A549 (cell line): ENCODE data around the gene UBE4A. TPM values are rescaled to one million over a fixed set of nuclear protein-coding genes. Genes with fewer than 3 reads are reported as not detected.

Experiments
- ATAC-seq, 2 experiments: fragments of 200-7000 bp in 1 of 2; fragments of >200 bp in 1 of 2; cut with Nextera tagmentation in 1 of 2; cut with Tn5 transposase in 1 of 2; 3 replicates each; pipeline versions ENCODE4 v1.8.0 to v1.9.1; 2018 to 2020; ENCODE audit warnings: mild to moderate bottlenecking in 1 of 2, moderate library complexity in 1 of 2
- CTCF ChIA-PET: fragments of 300-600 bp; sonication (Branson Sonifier 250); formaldehyde crosslinking; extraction: SDS; loops from one replicate; lab custom pipeline; 2021; ENCODE audit warnings: antibody characterized with exemption, inconsistent platforms; lab: Yijun Ruan, JAX
- POLR2A ChIA-PET: fragments of 350-600 bp; formaldehyde crosslinking; extraction: SDS; loops from one replicate; lab custom pipeline; 2021; ENCODE audit warnings: antibody characterized with exemption, inconsistent platforms; lab: Yijun Ruan, JAX
- DNase-seq, 2 experiments: peaks; one replicate each; pipeline versions ENCODE4 v3.0.0 to v3.0.0-alpha.2; 2011 to 2016; ENCODE audit warnings: low read depth in 1 of 2, low spot score in 1 of 2
- FAIRE-seq: peaks from 2 replicates; lab custom pipeline; 2011; peaks lifted over from hg19 to GRCh38; lab: Jason Lieb, UNC
- H3K27ac ChIP-seq, 2 experiments: fragments of >200 bp; sonication (Bioruptor Twin); formaldehyde crosslinking; 3 replicates each; pipeline ENCODE4 v1.5.1; 2016 to 2017
- H3K4me1 ChIP-seq: fragments of >200 bp; sonication (Bioruptor Twin); formaldehyde crosslinking; 3 replicates; pipeline ENCODE4 v1.6.1; 2016
- H3K4me2 ChIP-seq: fragments of >200 bp; sonication (Bioruptor Twin); formaldehyde crosslinking; 3 replicates; pipeline ENCODE4 v1.6.1; 2016
- H3K4me3 ChIP-seq: fragments of >200 bp; sonication (Bioruptor Twin); formaldehyde crosslinking; 3 replicates; pipeline ENCODE4 v1.5.1; 2016
- H3K9me3 ChIP-seq: fragments of >200 bp; sonication (Bioruptor Twin); formaldehyde crosslinking; 3 replicates; pipeline ENCODE4 v1.6.1; 2016
- CBX8 ChIP-seq: fragments of 200-600 bp; sonication (generic); IDR thresholded peaks from 2 replicates; pipeline ENCODE4 v1.6.1; 2016
- EHF ChIP-seq: fragments of 250-450 bp; sonication (Bioruptor Pico); IDR thresholded peaks from 2 replicates; pipeline ENCODE4 v1.5.0; 2020; ENCODE audit warnings: mild to moderate bottlenecking
- JUNB ChIP-seq: fragments of >200 bp; sonication (Bioruptor Twin); formaldehyde crosslinking; IDR thresholded peaks from 2 replicates; pipeline ENCODE4 v1.6.1; 2016
- MAFK ChIP-seq: fragments of 450-650 bp; IDR thresholded peaks from 2 replicates; pipeline ENCODE4 v1.6.1; 2014; ENCODE audit not compliant: partially characterized antibody
- MYC ChIP-seq: IDR thresholded peaks from 2 replicates; pipeline ENCODE4 v1.6.1; 2012; ENCODE audit warnings: mild to moderate bottlenecking, inconsistent platforms, low read length, improper control_type of control experiment, borderline replicate concordance
- NFE2L2 ChIP-seq: fragments of 150-350 bp; conservative IDR thresholded peaks from 2 replicates; pipeline ENCODE4 v1.6.1; 2014; ENCODE audit warnings: low read length
- NPAS2 ChIP-seq: fragments of 250-450 bp; sonication (Bioruptor Pico); IDR thresholded peaks from 2 replicates; pipeline ENCODE4 v1.8.0; 2022; ENCODE audit warnings: mild to moderate bottlenecking, moderate library complexity, borderline replicate concordance
- RAD21 ChIP-seq, 2 experiments: fragments of >200 bp in 1 of 2; sonication (Bioruptor Twin) in 1 of 2; formaldehyde crosslinking in 1 of 2; IDR thresholded peaks in 1 of 2; conservative IDR thresholded peaks in 1 of 2; 2 replicates in 1 of 2; 3 replicates in 1 of 2; pipeline ENCODE4 v1.6.1; 2012 to 2018; ENCODE audit warnings: inconsistent platforms in 1 of 2
- RARB ChIP-seq: fragments of 250-450 bp; sonication (Bioruptor Pico); IDR thresholded peaks from 2 replicates; pipeline ENCODE4 v1.8.0; 2021; ENCODE audit warnings: mild to moderate bottlenecking, moderate library complexity
- RFX5 ChIP-seq: fragments of 450-650 bp; IDR thresholded peaks from 2 replicates; pipeline ENCODE4 v1.7.1; 2014; ENCODE audit warnings: antibody characterized with exemption, mild to moderate bottlenecking, moderate library complexity
- RNF2 ChIP-seq: fragments of 200-600 bp; sonication (generic); IDR thresholded peaks from 2 replicates; pipeline ENCODE4 v1.6.1; 2016; ENCODE audit warnings: low read depth, mild to moderate bottlenecking, antibody characterized with exemption, moderate library complexity, borderline replicate concordance
- TFCP2L1 ChIP-seq: fragments of 250-450 bp; sonication (Bioruptor Pico); IDR thresholded peaks from 2 replicates; pipeline ENCODE4 v1.5.0; 2021; ENCODE audit warnings: mild to moderate bottlenecking
- ZNF302 ChIP-seq: fragments of 250-450 bp; sonication (Bioruptor Pico); IDR thresholded peaks from 2 replicates; pipeline ENCODE4 v1.9.0; 2021; ENCODE audit warnings: inconsistent platforms, mild to moderate bottlenecking, moderate library complexity
- WGBS: methylation state at CpG from one replicate; pipeline ENCODE4 v1.1.6; 2017; ENCODE audit errors: missing lambda C conversion rate; 5-methylcytosine and 5-hydroxymethylcytosine counted together
- polyA plus RNA-seq, 4 experiments: library from polyadenylated mRNA; depleted of rRNA in 3 of 4; stranded (reverse); fragments of >200 nt; fragmentation: RNase III in 1 of 4; extraction: RNeasy Plus Mini Kit Qiagen cat#74134 plus additional on column Dnase treatment in 1 of 4; gene quantifications; 2 replicates in 3 of 4; 3 replicates in 1 of 4; pipeline ENCODE4 v1.2.3, GENCODE V29; 2011 to 2017
- TF ChIP-seq, protein P1 (sequence below): IDR thresholded peaks from 2 replicates; pipeline ENCODE4 v1.6.1; 2012
- TF ChIP-seq, protein P2 (sequence below): fragments of 250-450 bp; sonication (Bioruptor Pico); IDR thresholded peaks from 2 replicates; pipeline ENCODE4 v1.5.0; 2020; ENCODE audit warnings: low read depth, mild to moderate bottlenecking, moderate library complexity
- TF ChIP-seq, protein P3 (sequence below): fragments of >200 bp; sonication (Bioruptor Twin); formaldehyde crosslinking; IDR thresholded peaks from 3 replicates; pipeline ENCODE4 v1.6.1; 2016
- TF ChIP-seq, protein P4 (sequence below): fragments of >200 bp; sonication (Bioruptor Twin); formaldehyde crosslinking; IDR thresholded peaks from 3 replicates; pipeline ENCODE4 v1.5.1; 2016

The UBE4A gene
- polyA plus RNA-seq, 2 of the 4 experiments (the other 2 are of a cell fraction) = 11.4 to 18.9 TPM

DNA sequence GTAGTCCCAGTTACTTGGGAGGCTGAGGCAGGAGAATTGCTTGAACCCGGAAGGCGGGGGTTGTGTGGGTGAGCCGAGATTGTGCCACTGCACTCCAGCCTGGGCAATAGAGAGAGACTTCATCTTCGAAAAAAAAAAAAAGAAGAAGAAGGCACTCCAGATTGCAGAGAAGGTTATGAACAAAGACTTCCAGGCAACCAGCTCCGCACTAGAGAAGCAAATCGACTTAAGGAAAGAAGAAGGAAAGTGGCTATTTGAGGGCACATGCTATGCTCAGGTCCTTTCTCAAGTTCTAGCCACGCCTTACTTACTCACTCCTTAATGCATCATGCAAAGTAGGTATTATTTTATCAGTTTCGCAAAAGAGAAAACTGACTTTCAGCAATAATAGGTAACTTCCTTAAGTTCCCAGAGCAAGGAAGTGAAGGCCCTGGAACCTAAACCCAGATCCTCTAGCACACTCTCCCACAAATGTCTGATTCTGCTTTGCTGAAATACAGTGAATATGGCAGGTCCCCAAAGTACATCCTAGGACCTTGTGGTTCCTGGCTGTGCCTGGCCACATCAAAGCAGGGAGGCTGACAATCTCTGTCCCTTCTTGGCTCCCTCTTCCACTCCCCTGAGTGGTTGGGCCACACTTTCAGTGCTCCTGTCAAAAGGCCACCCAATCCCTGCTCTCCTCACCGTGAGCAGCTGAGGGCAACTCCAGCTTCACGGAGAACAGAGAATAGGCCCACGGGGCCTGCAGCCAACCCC, 40.6 kb upstream of the UBE4A start:
- Histone ChIP-seq H3K9me3 (no peaks in the 10 kb centered on the region), H3K4me2 (no peak overlapping the region), H3K27ac (no peak overlapping the region), H3K4me1 (peaks cover 6% of the 10 kb centered on the region; the same call in 1 of the 3 replicates), H3K4me3 (no peak overlapping the region)
- TF ChIP-seq, protein P1, sequence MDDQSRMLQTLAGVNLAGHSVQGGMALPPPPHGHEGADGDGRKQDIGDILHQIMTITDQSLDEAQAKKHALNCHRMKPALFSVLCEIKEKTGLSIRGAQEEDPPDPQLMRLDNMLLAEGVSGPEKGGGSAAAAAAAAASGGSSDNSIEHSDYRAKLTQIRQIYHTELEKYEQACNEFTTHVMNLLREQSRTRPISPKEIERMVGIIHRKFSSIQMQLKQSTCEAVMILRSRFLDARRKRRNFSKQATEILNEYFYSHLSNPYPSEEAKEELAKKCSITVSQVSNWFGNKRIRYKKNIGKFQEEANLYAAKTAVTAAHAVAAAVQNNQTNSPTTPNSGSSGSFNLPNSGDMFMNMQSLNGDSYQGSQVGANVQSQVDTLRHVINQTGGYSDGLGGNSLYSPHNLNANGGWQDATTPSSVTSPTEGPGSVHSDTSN = no peak
- no peak for TF ChIP-seq TFCP2L1 (CRISPR knock-in tag)
- no peak for TF ChIP-seq RAD21 (conservative IDR thresholded peaks at IDR 0.05 in 1 of 2, IDR thresholded peaks at IDR 0.05 in 1 of 2)
- TF ChIP-seq, protein P2, sequence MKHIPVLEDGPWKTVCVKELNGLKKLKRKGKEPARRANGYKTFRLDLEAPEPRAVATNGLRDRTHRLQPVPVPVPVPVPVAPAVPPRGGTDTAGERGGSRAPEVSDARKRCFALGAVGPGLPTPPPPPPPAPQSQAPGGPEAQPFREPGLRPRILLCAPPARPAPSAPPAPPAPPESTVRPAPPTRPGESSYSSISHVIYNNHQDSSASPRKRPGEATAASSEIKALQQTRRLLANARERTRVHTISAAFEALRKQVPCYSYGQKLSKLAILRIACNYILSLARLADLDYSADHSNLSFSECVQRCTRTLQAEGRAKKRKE (CRISPR knock-in tag) = no peak
- TF ChIP-seq MAFK = no peak
- no peak for TF ChIP-seq ZNF302 (CRISPR knock-in tag)
- ATAC-seq (no peak), DNase-seq (no peak), FAIRE-seq (no peak)
- CTCF ChIA-PET = interaction anchor here (0.7 to 1.2 kb wide), 2 partner anchors 18 to 28 kb away, joined by 3 read pairs; no protein-coding TSS in a partner anchor
- 75% methylated on average over 11 of the region's 11 CpGs for WGBS
- POLR2A ChIA-PET = no interaction called here

DNA sequence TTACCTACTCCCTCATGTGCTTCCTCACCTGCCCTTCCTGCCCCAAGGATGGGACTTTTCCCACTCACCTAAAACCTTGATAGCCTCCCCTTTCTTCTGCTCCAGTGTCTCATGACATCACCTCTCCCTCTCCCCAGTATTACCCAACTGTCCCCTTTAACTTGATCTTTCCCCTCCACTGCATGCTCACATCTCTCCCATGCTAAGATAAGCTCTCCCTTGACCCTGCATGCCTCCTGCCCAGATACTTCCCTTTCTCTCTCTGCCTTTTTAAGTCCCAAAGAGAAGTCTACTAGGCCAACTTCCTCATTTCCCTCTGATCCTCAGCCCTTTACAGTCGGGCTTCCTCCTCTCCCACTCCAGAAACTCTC, 40.1 kb upstream of the UBE4A start:
- FAIRE-seq = no peak

DNA sequence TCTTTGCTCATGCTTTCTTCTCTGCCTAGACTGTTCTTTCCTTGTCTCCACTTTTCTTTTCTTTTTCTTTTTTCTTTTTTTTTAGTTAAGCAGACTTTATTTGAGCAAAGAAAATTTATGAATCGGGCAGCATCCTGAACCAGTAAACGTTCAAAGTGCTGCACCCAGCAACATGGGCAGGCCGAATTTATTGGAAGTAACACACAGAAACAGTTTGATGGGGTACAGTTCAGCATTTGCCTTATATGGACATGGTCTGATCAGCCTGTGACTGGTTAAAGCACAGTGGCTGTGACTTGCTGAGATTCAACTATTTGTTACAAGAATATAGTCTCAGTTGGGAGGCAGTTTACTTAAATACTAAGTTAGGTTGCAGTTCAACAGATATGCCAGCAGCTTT, 38.9 kb upstream of the UBE4A start:
- ATAC-seq = no peak
- no peak overlapping the region for H3K27ac ChIP-seq
- no peak for TF ChIP-seq RFX5
- TF ChIP-seq NPAS2 (CRISPR knock-in tag) = no peak
- TF ChIP-seq RARB (CRISPR knock-in tag) = no peak
- TF ChIP-seq TFCP2L1 (CRISPR knock-in tag) = no peak
- TF ChIP-seq MYC = no peak
- TF ChIP-seq JUNB = no peak
- no peak for TF ChIP-seq CBX8
- TF ChIP-seq NFE2L2 = no peak
- TF ChIP-seq RNF2 = no peak
- TF ChIP-seq, protein P3, sequence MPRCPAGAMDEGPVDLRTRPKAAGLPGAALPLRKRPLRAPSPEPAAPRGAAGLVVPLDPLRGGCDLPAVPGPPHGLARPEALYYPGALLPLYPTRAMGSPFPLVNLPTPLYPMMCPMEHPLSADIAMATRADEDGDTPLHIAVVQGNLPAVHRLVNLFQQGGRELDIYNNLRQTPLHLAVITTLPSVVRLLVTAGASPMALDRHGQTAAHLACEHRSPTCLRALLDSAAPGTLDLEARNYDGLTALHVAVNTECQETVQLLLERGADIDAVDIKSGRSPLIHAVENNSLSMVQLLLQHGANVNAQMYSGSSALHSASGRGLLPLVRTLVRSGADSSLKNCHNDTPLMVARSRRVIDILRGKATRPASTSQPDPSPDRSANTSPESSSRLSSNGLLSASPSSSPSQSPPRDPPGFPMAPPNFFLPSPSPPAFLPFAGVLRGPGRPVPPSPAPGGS = no peak
- TF ChIP-seq EHF = no peak
- no peak for TF ChIP-seq MAFK
- TF ChIP-seq, all 56 proteins: peak for 0
- POLR2A ChIA-PET = no interaction called here
- DNase-seq (no peak), FAIRE-seq (no peak)
- H3K4me1 ChIP-seq = peaks cover 1% of the 10 kb centered on the region; the same call in 1 of the 3 replicates
- WGBS = 43% methylated on average over 3 of the region's 3 CpGs
- CTCF ChIA-PET = no interaction called here
- no peaks in the 10 kb centered on the region for H3K9me3 ChIP-seq
- H3K4me2 ChIP-seq = no peak overlapping the region
- no peak overlapping the region for H3K4me3 ChIP-seq

More for the DNA sequence above, 40.1 kb upstream of the UBE4A start:
- DNase-seq = no peak
- Histone ChIP-seq H3K27ac (no peak overlapping the region), H3K4me2 (no peak overlapping the region)
- POLR2A ChIA-PET = no interaction called here
- TF ChIP-seq, protein P4, sequence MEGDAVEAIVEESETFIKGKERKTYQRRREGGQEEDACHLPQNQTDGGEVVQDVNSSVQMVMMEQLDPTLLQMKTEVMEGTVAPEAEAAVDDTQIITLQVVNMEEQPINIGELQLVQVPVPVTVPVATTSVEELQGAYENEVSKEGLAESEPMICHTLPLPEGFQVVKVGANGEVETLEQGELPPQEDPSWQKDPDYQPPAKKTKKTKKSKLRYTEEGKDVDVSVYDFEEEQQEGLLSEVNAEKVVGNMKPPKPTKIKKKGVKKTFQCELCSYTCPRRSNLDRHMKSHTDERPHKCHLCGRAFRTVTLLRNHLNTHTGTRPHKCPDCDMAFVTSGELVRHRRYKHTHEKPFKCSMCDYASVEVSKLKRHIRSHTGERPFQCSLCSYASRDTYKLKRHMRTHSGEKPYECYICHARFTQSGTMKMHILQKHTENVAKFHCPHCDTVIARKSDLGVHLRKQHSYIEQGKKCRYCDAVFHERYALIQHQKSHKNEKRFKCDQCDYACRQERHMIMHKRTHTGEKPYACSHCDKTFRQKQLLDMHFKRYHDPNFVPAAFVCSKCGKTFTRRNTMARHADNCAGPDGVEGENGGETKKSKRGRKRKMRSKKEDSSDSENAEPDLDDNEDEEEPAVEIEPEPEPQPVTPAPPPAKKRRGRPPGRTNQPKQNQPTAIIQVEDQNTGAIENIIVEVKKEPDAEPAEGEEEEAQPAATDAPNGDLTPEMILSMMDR = no peak
- TF ChIP-seq, all 56 proteins: peak for 0
- Histone ChIP-seq H3K4me3 (no peak overlapping the region), H3K4me1 (peaks cover 6% of the 10 kb centered on the region; the same call in 1 of the 3 replicates), H3K9me3 (no peaks in the 10 kb centered on the region)
- WGBS = 10% methylated on average over 1 of the region's 1 CpG
- ATAC-seq = no peak
- CTCF ChIA-PET = no interaction called here
